NCI-H1930 (cell line): Measurements from ENCODE around the gene TCAIM.
"Not testable (repeated sequence)": the region's sequence is repeated elsewhere in the genome, so short reads cannot be mapped to it uniquely, and the experiment has no call there.

Source experiments
- DNase-seq, 2 experiments: peaks; one replicate each; lab custom pipeline; 2025; lab: John Stamatoyannopoulos, UW

TCAIM gene

DNA sequence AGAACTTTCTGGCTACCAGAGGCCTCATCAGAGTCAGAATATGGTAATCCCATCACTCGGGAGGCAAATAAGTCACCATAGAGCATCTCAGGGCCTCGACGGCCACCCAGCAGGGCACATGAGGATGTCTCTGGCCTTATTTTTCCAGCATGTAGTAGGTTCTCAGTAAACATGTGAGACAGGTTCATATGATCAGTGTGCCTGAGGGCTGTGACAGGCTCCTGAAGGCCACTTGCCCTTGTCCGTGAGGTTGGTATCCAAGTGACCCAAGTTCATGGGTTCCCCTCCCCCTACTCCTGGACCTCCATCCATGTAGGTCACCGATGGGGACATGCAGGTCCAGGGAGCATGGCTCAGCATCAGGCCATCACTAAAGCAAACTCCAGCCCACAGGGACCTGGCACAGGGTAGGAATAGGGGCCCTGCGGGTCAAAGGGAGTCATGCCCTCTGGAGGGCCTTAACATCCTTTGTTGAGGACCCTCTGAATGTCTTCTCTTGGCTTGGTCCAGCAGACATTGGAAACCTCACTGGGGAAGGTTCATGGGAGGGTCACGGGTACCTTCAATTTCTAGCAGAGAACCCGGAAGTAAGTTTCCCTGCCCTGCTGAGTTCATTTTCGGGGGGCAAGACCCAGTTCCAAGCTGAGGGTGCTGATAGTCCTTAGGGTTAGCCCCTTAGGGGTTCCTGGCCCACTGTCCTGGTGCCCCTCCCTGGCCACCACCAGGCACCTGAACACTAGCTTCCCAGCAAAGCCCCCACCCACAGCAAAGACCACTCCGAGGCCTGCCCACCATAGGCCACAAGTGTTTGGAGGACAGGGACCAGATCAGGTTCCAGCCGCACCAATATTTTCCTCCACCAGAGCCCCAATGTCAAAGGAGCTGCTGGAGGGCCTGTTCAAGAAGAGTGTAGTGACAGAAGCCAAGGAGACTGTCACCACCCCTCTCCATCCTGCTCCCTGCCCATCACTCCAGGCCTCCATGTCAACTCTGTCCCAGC is 77.8 kb downstream of the TCAIM start:
- DNase-seq: no peak

DNA sequence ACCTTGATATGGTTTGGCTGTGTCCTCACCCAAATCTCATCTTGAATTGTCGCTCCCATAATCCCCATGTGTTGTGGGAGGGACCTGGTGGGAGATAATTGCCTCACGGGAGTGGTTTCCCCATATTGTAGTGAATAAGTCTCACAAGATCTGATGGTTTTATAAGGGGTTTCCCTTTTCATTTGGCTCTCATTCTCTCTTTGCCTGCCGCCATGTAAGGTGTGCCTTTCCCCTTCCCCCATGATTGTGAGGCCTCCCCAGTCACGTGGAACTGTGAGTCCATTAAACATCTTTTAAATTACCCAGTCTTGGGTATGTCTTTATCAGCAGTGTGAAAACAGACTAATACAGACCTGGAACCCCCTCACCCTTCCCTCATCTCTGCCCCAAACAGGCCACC is 79.6 kb downstream of the TCAIM start:
- DNase-seq: not testable (repeated sequence)

DNA sequence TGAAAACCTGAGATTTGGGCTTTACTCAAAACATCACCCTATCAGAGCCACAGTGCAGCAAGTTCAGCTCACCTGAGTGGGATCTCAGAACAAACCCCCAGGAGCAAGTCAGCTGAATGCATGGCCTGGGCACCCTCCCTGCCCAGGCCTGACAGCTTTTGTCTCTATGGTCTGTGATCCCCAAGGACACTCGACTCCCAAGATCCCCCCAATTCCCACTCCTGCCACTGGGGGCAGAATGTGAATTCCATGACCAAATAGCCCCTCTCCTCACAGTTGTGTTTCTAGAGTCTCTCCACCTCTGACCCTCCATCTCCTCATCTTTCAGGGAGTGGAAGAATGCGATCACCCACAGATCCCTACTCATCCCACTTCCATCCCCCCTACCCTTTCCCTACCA is 80.0 kb downstream of the TCAIM start:
- DNase-seq: no peak

DNA sequence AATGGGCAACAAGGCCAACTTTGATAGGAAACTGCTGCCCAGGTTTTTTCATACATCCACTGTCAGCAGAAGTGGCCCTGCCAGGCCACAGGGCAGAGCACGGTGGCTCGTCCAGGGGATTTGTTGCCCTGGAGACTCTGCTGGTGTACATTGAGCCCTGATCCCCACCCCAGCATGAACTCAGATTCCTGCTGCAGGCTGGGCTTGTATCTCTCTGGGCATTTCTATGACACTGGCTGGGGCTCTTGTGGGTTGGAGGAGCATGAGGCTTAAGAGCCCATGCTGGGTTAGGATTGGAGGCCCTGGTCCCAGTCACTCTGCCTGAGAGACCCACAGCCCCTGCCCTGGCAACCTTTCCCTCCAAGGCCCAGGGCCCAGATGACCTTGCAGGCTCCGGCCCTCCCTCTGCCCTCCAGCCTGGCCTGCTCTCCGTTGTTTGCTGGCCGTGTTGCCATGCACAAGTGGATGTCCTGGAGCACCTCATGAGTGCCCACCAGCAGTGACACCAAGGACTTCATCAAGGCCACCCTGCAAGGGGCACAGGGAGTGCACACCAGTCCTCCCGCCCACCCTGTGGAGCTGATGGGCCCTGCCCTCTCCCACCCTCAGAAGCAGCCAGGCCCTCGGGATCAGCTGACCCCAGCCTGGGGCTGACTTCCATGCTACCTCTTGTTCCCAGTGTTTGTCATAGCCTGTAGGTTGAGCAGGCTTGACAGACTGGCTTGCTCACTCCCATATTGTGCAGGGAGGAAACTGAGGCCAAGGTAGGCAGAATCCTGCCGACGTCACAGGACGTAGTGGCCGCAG is 80.8 kb downstream of the TCAIM start:
- DNase-seq: no peak

DNA sequence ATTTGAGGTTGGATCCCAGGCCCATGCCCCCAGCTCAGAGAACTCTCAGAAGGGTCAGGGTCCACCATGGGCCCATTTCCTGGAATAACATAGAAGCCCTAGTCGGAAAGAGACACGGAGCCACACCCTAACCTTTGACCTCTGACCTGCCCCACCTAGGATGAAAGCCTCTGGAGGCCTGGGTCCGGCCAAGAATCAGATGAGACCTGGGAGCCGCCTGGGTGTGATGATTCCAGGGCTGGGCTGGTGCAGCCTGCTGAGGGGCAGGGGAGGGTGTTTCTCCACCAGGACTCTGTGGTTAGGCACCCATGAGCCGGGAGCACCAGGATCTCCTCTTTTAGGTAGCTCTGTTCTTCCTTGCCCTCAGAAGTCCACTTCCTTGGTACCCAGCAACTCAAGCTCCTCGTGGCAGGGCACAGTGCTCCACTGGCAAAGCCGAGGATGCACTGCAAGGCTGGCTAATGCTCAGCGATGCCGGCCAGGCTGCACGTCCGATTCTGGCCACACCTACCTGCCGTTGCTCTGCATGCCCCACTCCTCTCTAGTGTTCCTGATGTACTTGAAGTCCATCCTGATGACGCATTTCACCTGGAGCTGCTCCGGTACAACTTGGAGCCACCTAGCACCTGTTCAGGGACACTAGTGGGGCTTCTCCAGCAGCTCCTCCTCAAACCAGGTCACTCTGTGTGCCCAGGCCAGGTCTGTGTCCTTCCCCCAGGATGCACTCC is 81.5 kb downstream of the TCAIM start:
- DNase-seq: no peak

DNA sequence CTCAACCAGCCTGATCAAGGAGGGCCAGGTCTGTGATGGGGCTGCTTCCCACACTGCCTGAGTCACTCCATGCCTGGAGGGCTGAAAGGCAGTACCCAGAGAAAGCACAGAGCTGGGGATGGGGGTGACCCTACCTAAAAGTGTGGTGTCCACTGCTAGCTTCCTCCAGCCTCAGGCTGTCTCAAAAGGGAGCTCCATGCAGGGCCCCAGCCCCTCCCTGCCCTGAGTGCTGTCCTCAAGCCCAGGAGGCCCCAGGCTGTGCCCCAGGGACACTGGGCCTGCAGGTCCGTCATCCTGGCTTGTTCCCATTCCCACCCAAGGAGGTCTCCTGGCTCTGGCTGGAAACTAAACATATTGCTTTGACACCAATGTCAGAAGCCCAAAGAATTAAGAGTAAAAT is 82.1 kb downstream of the TCAIM start:
- DNase-seq: no peak

DNA sequence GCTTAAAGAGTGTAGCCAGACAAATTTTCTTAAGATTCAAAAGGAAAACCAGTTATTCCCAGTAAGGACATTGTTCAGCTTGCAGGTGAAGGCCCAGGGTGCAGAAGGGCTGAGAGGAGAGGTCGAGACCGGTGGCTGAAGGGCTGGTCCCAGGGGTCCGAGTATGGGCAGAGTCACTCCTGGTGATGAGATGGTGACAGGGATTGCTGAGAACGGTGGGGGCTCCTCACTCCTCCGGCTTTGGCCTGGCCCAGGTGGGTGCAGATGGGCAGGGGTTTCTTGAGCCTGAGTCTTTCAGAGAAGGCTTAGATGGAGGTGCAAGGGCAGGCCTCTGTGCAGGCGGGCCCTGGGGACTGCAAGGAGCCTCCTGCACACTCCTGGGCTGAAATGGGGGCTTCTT is 82.7 kb downstream of the TCAIM start:
- DNase-seq: no peak

DNA sequence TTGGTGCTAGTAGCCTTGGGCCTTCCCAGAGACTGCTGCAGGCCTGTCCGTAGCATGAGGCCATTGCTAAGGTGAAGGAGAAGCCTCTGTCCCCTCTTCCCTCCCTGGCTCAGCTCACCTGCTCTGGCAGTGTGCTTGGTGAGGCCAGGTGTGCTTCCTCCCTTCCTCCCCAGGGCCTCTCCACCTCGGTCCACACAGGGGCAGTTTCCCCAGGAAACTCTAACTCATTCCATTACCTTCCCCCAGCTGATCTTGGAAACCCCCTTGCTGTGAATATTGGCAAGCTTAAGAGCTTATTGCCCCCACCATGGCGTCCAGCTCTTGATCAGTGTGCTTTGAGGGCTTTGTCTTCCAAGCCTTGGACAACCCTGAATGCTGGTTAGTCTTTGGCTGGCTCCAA is 86.2 kb downstream of the TCAIM start:
- no peak for DNase-seq

DNA sequence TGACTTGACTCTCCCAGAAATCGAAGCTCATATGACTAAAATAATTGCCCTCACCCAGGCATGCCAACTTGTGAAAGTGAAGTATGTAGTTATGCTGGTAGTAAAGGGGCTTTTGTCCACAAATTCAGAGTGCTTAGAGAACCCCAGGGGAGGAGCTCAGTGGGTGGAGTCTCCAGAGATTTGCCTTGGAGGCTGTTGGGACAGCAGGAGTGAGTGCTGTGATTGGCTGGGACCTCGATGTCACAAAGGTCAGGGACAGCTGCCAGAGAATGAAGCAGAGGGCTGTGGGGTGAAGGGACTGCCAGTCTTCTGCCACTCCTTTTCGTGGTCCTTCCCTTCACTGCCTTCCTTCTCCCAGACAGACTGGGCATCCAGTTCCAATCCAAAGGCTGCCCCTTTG is 89.1 kb downstream of the TCAIM start:
- no peak for DNase-seq

DNA sequence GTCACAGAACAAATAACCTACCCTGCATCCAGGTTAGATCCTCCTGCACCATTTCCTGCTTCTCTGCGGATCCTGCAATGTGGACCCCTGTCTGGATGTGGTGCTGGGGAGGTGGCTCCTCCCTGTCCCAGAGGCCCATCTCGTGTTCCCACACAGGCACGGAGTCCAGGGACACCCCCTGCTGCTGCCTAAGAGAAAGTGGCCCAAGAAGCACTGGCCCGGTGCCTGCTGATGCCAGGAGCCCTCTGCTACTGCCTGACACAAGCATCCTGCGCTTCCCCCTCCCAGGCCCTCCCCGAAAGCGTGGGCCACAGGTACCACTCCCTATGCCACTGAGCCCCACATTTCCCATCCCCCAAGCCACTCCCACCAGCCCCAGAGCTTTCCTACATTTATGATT is 90.3 kb downstream of the TCAIM start:
- DNase-seq: no peak

DNA sequence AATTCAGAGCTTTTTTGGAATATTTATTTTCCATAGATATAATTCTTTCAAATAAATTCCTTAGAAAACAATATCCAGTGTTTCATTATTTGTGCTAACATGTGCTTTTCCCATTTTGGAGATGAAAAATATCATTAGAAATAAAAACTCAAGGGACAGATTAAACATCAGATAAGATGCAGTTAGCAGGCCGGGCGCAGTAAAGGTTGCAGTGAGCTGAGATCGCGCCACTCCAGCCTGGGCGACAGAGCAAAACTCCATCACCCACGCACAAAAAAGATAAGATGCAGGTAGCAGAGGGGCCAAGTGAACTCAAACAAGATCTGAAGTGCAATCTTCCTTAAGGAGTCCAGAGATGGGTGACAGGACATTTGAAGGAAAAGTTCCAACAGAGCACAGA is 90.9 kb downstream of the TCAIM start:
- no peak for DNase-seq

DNA sequence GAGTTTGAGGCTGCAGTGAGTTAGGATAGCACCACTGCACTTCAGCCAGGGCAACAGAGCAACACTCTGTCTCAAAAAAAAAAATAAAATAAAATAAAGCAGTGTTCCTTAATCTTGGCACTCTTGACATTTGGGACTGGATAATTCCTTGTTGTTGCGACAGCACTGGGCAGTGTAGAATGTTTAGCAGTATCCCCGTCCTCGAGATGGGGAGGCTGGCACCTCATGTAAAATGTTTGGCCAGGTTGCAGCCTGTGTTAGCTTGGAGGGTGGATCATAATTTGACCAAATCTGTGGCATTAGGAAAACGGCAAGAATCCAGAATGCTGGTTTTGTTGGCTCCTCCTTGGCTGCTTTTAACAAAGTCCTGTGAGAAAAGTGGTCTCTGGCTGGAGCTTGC is 91.9 kb downstream of the TCAIM start:
- no peak for DNase-seq

DNA sequence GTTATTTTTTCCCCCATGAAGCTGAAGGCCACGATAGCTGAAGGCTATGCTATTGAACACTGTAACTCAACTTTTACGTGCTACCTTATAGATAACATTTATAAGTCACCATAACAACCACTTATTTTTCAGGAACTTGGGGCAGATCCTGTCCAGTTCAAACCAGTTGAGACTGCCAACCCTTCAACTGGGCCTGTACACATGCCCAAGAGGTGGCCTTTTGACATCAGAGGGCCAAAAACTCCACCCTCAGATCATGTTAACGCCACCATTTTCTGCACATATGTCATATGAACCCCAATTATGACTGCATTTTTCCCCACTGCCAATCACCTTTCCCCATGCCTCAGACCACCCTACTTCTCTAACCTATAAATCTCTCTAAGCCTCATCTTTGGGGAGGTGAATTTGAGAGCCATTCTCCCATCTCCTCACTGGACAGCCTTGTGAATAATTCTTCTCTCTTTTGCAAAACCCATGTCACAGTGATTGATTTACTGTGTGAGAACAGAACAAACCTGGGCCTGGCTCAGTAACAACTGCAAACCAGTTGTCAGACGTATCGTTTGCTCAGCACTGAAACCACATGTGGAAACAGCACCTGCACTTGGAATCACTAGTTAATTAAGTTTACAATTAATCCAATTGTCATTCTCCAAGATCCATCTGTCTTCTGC is 96.4 kb downstream of the TCAIM start:
- no peak for DNase-seq

DNA sequence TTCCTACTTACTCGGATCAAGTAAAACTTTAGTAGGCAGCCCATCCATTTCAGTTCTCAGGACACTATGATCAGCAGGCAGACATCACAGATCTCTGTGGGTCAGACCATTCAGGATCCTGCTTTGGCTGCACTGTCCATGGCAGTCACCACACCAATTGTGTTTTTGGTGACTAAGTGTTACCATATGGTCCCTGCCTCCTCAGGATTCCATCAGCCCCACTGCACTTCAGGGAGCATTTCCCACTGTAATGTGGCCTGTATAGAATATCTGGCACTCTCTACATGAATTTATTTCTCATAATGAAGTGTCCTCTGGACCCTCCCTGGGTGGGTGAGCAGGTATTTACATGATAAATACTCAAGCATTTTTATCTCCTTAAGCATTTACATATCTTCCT is 97.6 kb downstream of the TCAIM start:
- no peak for DNase-seq

DNA sequence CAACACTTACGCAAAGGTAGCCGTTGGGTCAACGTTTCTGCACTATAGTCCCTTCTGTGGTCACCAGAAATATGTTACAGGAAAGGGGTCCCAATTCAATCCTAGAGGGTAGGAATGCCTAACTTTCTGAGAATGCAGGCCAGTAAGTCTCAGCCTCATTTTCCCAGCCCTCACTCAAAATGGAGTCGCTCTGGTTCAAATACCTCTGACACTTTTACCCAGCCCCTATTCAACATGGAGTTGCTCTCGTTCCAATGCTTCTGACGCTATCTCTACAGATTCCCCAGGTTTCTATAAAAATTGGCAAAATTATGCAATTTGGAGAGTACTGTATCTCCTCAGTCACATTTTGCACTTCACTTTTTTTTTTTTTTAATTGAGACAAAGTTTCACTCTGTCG is 99.2 kb downstream of the TCAIM start:
- no peak for DNase-seq

DNA sequence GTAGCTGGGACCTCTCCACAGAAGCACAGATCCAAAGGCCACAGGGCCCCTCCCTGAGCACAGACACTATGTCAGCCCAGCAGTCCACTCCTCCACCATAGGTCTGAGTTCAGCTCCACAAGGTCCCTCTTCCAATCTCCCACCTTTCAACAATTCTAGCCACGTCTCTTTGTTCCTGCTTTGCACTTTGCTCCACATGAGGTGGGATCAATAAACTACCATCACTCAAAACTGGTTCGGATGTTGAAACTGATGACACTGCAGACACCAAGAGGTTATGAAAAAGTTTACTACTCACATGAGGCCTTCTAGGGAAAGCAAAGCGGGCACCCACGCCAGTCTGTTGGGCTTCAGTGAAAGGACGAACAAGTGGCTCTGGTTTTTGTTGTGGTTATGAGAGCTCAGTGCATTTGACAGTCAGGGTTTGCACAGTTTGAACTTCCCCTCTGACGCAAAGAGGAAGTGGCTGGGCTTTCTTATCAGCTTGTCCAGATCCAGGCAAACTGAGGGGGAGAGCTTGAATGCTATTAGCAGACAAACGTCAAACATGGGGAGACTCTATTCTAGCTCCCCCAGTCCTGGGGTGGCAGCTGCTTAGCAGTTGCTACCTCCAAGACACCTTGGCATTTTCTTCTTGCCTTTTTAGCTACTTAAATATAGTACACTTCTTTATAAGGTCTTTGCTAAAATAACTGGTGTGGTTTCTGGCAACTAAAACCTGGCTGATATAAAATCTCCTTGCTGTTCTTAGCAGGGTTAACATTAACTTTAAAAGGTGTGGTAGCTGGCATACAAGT is 101.1 kb downstream of the TCAIM start:
- DNase-seq: no peak

DNA sequence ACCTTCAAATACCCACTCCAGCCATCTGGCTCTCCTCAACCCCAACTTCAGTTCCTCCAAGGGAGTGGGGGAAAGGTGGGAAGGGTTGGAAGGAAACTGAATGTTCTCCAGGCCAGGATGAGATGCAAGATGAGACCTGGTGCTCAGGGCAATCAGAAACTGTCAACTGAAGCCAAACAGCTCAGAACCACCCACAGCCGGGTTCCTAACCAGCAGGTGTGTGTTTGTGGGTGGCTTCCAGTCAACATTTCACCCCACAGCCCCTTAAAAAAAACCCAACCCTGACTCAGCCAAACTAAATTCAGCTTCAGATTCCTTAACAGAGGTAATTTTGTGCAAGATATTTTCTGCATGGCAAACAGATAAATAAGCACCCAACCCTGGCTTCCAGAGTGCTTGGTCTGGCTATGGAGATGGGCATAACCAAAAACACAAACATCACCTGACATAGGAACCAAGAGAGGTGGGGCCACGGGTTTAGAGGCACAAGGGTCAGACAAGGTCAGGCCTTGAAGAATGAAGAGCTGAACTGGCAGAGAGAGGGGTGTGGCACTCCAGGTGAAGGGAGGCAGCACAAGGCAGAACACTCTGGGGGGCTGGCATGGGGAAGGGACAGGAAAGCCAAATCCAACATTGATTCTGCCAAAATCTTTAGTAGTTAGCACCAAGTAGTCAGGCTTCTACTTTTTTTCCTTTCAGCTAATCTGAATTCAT is 104.2 kb downstream of the TCAIM start:
- no peak for DNase-seq

DNA sequence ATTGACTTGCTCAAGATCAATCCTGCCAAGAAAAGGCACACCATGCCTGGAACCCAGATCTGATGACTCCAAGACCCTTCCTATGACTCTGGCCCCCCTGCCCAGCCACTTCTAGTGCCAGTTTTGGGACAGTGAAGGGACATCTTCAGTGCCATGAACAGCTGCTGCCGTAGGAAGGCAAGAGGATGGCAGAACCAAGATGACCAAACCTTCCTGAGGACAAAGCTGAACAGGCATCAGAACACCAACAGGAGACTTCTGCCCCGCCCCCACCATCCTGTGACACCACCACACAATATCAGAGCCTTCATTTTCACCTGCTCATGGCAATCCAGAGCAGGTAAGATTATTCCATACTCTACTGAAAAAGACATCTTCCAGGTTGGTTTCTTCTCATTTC is 105.9 kb downstream of the TCAIM start:
- no peak for DNase-seq

DNA sequence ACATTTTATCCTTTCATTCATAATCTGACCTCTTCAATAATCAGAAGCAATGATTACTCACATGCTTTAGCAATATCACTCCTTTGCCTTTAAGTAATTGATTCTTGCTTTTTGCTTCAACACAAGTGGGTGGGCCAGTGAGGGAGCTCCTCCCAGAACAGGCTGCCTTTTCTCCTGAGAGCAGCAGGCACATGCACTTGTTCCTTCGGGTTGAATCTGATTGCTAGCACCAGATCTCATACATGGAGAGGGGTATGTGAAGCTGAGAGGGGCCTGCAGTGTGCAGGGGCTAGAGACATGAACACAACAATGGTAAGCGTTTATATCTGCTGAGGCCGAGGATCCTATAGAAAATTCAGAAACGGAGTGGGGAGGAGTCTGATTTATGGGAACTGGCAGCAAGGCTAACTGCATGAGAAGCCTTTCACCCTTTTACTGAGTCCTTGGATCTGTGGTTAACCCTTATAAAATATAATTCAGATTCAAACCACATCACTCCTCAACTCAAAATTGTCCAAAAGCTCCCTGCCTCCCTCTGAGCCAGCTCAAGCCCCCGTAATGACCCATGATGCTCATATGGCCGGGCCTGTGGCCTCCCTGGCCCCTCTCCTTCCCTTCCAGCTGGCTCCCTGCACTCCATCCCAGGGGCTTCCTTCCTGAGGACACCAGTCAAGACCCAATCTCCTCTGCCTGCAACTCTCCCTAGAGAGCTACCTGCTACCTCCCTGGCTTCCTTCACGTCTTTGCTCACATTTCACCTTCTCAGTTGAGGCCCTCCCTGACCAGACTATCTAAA is 106.5 kb downstream of the TCAIM start:
- DNase-seq: no peak

DNA sequence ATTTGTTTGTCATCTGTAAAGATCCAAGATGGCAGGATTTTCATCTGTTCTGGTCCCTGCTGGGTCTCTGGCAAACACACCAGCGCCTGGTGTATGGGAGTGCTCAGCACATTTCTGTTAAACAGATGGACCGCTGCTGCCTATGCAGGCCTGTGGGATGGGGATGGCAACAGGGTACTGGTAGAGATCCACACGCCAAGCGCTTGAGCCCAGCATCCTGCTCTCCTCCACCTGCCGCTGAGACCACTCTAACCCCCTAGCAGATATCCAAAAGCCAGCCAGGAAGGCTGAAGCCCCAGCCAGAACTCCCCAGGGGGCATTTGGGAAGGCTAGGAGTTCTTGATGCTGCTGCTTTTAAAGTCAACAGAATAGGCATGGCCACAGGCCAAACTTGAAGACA is 107.2 kb downstream of the TCAIM start:
- no peak for DNase-seq
